ENCODE measurements around the gene KIF6.

KIF6 gene

DNA sequence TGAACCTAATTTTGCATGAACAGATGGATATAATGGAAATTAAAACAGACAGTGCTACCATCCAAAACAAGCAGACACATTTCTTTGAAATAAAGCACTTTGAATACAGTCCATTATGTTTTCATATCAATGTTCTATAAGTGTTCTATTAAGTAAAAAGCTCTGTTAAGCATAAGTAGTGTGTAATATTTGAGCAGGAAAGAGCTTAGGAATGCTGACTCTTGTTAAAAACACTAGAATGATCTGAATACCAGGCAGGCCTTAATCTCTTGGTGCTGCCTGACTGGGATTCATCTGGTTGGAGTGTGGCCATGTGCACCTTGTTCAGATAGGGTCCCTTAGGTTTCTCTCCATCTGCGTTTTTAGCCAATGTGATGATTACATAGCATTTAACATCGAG lies 130.9 kb downstream of the KIF6 start:
- DNase-seq (ENCODE audit: low read depth) = no peak

DNA sequence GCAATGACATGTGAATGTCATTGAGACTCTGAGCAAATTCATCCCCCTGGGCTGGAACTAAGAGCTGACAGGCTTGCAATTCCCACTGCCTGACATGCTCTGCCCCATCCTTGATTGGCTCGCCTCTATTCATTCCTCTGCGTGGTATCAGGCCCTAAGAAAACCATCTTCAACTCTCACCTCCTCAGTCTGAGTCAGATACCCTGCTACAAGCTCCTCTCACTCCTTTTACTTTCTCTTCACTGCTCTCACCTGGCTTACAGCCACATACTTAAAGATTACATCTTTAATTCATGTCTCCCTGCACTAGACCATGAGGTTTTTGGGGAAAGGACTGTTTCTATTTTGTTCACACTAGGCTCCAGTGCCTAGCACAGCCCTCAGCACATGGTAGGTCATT lies 131.6 kb downstream of the KIF6 start:
- no peak for DNase-seq (ENCODE audit: low read depth)

DNA sequence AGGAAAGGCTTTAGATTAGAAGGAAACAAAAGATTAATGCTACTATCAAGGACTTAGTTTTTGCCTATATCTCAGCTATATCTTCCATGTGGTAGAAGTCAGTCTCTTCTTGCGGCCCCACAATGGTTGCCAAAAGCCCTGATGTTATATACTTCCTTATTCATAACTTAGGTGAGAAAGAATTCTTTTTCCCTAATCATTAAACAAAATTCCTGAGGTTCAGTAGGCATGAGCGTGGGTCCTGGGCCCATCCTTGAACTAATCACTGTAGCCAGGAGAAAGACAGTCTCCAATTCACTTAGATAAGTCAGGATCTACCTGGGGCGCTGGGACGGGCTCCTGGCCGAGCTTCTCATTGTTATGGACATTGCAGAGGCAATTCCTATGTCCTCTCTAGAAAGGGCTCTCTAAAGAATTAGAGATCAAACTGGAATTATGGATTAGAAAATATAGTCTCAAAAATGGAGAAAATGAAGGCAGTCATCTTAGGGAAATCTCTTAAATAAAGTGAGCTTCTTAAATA lies 134.3 kb downstream of the KIF6 start:
- no peak for DNase-seq (ENCODE audit: low read depth)

DNA sequence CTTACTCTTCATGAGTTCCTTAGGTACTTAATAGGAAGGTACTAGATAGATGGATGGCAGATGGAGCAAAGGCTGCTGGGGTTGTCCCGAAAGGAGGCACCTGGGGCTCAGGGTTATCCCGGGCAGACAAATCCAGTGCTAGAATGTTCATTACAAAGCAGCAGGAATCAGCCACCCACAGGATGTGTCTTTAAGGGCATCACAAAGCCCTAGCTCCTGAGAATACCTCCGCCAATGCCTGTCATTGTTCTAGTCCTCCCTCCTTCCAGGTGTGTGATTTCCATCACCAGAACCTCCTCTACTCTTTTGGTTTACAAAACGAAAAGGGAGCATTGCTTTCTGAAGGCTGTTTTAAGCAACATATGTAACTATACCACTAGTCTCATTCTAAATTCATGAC lies 138.1 kb downstream of the KIF6 start:
- no peak for DNase-seq (ENCODE audit: low read depth)

DNA sequence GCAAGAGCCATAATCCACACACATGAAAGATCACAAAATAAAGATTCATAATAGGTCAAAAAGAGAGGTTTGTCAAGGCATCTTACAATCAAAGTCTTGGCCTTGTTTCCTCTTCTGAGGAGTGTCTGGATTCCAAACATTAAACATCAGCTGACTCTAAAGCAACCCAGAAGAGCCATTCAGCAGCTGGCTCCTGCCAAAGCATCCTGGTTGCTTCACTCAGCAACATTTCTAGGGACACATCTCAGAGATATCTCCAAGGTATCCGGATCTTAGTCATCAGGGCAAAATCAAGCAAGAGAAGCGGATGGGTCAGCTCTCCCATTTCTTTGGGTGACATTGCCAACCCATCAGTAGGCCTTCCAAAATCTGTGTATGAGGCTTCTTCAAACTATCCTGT lies 139.6 kb downstream of the KIF6 start:
- DNase-seq (ENCODE audit: low read depth) = no peak

DNA sequence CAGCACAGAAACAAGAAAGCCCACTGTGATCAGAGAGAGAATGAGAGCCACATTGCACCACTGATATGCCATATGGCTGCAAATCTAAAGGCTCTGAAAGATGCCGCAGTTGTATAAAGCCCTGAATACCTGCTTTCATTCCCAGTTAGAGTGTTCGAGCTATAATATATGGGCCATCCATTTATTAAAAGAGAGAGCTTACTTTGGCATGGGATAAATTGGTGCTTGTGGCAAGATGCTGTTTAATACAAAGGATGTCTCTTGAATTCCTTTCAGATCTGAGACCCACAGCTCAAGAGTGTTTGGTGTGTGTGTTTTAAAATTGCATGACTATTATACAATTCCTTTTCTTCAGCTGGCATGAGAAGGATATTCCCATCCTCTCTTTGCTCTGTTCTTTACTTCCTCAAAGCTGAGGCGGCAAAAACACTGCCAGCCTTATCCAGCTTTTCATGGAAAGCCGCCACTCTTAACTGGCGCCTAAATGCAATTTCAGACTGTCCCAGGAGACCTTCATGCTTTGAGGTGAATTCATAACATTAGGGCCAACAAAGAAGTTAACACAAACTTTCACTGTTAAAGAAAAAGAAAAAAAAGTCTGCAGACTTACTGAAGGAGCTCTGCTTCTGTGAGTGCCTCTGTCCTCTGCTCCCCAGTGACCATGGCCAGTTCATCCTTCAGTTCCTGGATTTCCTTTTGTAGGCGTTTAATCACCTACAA lies 147.6 kb downstream of the KIF6 start:
- DNase-seq (ENCODE audit: low read depth) = no peak

DNA sequence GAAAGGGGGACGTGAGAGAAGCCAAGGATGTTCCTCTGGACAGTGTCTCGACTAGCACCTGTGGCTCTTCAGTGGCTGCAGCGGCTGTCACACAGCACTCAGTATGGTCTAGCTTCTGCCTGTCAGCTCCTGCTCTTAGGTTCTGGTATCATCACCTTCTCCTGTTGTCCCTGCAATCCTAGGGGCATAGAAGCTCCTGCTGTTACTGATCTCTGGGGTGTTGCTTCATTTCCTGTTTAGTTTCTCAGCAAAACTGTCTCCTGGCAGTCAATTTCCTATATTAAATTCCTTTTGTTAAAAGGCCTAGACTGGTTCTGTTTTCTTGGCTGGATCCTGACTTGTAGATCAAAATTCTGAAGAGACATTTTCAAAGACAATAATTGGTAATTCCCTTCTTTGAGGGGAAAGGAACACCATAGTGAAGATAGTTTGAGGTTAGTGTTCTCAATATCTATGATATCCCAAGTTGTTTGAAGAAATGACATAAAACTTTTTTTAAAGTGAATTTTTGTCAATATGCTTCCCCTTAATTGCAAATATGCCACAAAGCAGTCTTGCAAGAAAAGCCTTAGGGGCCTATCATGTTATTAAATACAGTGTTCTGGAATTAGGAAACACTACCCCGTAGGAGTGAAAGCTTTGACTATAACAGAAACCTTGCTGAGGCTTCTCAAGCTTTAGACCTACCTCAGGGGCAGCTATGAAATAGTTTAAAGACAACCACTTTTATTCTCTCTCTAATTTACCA lies 148.5 kb downstream of the KIF6 start:
- no peak for DNase-seq (ENCODE audit: low read depth)

DNA sequence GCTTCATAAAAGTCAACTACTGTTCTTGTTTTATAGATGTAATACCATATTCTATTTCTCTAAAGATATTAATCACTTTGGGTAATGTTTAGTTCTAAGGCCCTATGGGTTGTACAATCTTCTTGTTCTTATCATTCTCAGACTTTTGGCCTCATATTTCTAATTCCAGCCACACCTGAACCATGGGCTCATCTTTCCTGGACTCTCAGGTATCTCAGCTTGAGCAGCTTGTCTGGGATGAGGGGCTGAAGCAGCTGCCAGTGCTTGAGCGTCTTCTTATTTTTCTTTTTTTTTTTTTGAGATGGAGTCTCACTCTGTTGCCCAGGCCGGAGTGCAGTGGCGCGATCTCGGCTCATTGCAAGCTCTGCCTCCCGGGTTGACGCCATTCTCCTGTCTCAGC lies 150.2 kb downstream of the KIF6 start:
- no peak for DNase-seq (ENCODE audit: low read depth)

DNA sequence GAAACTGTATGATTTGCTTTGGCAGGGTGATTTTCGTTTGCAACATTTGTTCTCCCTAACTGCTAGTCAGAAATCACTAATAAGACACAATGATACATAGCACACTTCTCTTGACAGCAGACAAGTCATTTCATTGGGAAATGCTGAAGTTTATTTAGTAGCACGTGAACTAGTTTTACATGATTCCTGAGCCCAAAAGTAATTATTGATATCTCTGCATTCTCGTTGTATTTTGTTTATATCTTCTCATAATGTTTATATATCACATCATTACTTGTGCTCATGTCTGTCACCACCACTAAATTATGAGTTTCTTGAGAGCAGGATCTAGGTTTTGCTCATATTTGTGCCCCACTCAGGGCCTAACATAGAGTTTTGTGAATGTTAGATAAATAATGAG lies 151.7 kb downstream of the KIF6 start:
- no peak for DNase-seq (ENCODE audit: low read depth)

DNA sequence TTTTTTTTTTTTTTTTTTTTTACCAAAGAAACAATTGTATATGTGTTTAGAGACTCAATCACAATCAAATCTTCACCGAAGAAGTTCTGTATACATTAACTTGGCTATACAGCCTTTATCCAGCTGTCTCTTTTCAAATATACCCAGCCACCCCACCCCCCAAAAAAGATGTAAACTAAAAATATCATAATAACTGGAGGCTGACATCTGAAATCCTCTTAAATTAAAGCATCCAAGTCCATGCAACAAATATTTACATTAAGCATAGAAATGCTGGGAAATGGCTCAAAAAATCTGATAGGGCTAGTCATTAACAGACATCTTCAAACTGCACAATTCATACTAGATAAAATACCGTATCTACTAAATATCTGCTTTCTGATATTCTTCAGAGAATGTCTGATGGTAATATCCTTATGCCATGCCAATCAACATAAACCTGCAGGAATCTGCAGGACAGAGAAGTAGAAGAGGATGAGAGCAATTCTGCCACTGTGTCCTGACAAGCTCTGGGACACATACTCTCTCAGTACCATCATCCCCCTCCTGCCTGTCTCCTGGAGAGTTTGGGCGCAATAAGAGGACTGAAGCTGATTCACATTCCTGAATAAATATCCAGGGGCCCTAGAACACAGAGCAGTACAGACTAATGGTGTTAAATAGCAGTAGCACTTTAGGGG lies 152.4 kb downstream of the KIF6 start:
- DNase-seq (ENCODE audit: low read depth) = no peak

DNA sequence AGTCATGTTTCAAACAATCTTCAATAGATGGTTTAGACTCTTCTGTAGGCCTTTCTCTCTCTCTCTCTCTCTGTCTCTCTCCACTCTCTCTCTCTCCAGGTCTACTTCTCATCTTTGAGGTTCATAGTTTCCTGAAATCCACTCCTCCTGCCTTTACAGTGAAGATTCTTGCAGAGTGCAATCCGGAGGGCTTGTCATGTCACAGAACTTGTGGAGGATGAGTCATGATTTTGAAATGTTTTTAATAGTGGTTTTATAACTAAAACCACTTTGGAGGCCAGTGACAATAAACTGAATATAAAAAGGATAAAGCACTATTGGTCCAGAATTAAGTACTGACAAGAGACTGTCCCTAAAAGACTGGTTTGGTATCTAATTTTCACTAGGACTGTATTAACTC lies 156.3 kb downstream of the KIF6 start:
- no peak for DNase-seq (ENCODE audit: low read depth)

DNA sequence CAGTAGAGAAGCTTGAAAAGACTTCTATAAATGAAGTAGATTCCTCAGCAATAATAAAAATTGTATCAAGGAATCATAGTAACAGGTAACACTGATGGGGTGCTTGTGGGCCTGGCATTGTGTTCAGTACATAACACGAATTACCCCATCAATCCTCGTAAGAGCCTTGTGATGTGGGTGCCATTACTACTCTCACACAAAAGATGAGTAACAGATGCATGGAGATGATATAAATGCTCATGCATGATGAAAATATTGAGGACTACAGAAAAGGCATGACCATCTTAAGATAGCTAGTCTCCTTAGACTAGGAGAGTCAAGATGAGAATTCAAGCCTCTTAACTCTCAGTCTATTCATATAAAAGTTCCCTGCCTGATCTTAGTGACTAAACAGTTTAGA lies 158.1 kb downstream of the KIF6 start:
- DNase-seq (ENCODE audit: low read depth) = no peak

DNA sequence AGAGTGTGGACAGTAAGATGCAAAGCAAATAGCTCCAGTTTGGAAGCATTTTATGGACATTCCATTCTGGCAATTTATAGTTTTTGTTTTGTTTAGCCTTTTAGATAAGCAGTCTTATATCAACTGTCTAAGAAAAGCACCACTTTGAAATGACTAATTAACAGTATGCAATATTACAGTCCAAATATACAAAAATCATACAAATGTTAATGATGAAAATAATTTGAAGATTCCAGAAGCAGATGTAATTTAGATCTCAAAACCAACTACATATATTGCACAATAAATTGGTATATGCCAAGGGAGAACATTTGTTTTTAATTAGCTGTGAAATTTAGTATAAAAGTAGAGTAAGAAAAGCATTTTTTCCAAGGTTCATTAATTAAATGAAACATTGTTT lies 158.8 kb downstream of the KIF6 start:
- no peak for DNase-seq (ENCODE audit: low read depth)

DNA sequence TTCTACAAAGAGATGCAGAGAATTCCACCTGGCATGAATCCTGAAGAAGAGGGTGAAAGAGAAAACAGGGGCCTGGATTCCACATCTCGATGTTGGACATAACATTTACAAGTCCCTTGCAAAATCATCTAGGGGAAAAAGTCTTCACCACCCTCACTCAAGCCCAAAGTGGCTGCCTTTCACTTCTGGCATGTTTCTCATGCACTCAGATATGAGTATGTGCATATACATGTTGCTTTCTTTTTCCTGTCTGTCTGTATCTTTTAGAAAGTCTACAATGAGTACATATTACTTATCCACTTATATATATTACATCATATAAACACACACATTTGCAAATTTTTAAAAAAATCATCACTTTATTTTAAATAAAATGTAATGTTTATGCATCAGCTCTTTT lies 159.3 kb downstream of the KIF6 start:
- no peak for DNase-seq (ENCODE audit: low read depth)

DNA sequence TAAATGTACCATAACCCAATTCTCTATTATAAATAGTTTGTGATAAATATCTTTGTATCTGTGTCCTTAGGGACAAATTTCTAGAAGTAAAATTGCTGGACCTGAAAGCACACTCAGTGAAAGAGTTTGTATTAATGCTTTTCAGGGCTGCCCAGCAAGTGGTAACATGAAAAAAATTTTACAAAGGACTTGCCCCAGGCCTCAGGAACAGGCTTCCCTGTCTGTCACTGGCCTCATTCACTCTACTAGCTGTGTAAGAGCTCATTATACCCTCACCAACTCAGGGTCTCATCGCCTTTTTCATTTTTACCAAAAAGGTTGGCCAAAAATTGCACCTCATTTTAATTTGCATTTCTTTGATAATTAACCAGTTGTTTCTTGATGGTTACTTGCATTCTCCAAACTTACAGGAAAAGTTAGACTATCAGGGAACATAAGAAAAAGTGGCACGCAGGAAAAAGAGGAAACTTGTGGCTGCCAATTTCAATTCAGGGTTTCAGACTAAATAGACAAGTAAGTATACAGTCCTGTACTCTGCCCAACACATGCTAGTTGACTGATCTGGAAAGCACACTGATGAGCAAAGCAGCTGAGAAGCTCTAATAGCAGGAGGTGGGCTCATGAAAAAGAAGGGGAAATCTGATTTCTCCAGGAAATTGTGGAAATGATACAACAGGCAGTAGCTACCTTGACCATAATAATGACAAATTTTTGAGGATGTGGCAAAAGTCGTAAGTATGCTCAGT lies 161.5 kb downstream of the KIF6 start:
- DNase-seq (ENCODE audit: low read depth) = no peak

DNA sequence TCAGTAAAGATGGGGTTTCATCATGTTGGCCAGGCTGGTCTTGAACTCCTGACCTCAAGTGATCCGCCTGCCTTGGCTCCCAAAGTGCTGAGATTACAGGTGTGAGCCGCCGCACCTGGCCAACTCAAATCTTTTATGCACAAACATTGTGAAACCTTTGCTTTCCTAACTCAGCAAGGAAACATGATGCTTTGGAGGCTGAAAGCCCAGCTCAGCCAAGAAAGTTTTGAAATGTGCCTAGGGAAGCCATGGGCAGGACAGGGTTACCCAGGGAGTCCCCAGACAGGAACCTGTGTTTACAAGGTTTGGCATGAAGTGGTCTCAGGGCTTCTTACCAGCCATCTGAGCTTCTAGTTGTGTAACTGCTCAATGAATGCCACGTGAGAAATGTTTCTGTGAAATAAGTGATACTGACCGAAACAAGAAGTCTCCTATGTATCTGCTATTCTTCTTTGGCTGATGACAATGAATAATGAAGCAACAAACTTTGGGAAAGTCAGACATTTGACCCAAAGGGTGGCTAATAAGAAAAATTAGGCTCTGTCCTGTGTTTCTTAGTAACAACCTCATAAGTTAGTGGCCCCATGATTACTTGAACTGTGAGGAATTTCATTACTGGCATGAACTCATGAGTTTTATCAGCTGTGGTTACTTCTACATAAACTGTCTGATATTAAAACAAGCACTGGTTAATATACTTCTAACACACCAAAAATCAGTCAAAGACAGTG lies 163.5 kb downstream of the KIF6 start:
- DNase-seq (ENCODE audit: low read depth) = no peak

DNA sequence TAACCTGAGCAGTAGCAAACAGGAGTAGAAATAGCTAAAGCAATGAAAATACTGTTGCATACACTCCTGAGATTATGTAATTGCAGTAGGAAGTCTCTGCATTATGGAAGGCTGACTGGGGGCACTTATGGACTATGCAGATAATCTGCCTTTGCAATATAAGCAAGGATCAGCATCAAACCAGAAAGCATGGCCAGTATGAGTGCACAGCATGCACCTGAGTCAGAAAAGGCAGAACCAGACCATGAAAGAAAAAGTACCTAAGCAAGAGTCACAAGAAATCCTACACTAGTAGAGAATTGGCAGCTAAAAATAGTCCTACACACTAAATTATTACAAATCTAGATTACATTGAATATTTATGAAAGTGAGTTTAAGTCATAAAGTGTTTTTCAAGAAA lies 164.3 kb downstream of the KIF6 start:
- DNase-seq (ENCODE audit: low read depth) = no peak

DNA sequence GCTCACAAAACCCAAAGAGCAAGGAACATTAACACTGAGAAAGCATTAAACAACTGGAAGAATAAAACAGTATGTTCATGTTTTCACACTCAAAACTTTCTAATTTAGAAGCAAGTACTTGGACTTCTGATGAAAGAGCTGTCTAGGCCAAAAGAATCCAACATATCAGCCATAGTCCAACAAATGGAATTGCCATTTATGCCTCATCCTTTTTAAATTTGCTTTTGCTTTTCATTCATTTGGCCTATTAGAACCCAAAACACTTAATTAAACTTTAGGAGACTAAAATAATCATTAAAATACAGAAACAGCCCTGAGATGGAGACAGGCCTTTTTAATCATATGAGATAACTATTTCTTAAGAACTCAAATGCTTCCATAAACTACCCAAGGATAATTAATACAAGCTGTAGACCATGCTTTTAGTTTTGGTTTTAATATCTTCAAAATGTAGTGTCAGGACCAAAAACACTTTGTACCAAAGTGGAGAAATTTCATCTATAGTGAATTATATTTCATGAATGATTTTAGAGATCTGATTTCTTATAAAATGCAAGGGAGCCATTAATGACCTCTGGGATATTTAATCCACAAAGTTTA lies 166.5 kb downstream of the KIF6 start:
- no peak for DNase-seq (ENCODE audit: low read depth)

DNA sequence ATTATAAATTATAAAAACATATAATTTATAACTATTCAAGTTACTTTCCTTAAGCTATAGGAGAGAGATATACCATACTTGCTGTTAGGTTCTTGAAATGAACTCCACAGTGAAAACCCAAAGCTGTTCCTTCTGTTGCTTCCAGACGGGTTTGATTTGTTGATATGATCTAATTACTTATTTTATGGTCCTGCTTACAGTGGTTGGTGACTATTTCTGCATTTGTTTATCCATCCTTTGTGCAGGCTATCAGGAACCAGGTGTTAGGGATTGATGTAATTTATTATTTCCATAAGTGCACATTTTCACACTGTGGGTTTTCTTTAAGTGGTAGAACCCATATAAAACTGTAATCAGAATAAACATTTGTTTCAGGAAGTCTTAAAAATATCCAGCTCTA lies 167.1 kb downstream of the KIF6 start:
- DNase-seq (ENCODE audit: low read depth) = no peak

DNA sequence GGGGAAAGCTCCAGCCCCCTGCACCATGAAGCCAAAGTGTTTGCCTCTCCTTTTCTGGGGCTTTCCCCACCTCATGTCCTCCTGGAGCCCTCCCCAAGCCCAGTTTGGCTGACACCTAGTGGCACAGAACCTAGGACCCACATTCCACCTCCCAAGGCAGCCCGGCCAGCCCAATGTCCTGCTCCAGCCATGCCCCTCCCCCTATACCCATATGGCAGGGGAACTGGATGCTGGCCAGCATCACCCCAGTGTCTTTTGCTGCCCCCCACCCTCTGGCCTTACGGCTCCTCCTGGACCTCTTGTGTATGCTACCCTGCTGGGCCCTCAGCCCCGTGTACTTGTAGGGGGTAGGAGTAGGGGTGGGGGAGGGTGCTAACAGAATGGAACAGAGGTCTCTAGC lies 170.1 kb downstream of the KIF6 start:
- no peak for DNase-seq (ENCODE audit: low read depth)
